Suprapubic skin (tissue), 4 donors: ENCODE data around the gene AMPD2.

ENCODE experiments used
- EP300 ChIP-seq: sonication (generic); formaldehyde crosslinking; IDR thresholded peaks from one replicate; pipeline ENCODE4 v1.6.1; 2017; ENCODE audit warnings: antibody characterized with exemption
- POLR2A ChIP-seq, 2 donors: fragments of 450-650 bp; IDR thresholded peaks; one replicate each; pipeline ENCODE4 v1.6.1; 2017; ENCODE audit warnings: antibody characterized with exemption in 2 of 2, mild to moderate bottlenecking in 2 of 2, moderate library complexity in 2 of 2
- POLR2AphosphoS5 ChIP-seq, 3 donors: sonication (generic); formaldehyde crosslinking; IDR thresholded peaks; one replicate each; pipeline ENCODE4 v1.6.1; 2017; ENCODE audit warnings: antibody characterized with exemption in 3 of 3
- TF ChIP-seq, protein P1 (sequence below), 2 donors: fragments of 200-600 bp in 1 of 2; fragments of 450-650 bp in 1 of 2; sonication (generic) in 1 of 2; IDR thresholded peaks; one replicate each; pipeline ENCODE4 v1.5.1; 2016 to 2019; ENCODE audit warnings: antibody characterized with exemption in 2 of 2, mild to moderate bottlenecking in 1 of 2, moderate library complexity in 1 of 2

DNA sequence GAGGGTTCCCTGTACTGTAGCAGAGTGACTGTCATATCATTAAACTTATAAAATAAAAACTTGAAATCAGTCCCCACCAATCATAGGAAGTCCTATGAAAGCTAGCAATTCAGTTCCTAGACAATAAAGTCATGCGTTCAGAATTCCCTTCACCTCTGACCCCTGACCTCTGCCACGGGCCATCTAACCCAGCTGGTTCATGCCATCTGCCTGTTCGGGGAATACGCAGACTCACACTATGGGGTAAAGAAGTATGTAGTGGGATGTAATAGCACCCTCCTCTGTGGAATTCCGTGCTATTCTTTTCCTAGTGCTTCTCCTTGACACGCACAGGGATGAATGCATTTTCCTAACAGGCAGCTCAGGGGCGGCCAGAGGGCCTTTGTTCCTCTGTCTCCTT lies 38.3 kb downstream of the AMPD2 start:
- no peak for TF ChIP-seq EP300
- no peak for TF ChIP-seq POLR2AphosphoS5 (IDR thresholded peaks at IDR 0.05)
- TF ChIP-seq, protein P1, sequence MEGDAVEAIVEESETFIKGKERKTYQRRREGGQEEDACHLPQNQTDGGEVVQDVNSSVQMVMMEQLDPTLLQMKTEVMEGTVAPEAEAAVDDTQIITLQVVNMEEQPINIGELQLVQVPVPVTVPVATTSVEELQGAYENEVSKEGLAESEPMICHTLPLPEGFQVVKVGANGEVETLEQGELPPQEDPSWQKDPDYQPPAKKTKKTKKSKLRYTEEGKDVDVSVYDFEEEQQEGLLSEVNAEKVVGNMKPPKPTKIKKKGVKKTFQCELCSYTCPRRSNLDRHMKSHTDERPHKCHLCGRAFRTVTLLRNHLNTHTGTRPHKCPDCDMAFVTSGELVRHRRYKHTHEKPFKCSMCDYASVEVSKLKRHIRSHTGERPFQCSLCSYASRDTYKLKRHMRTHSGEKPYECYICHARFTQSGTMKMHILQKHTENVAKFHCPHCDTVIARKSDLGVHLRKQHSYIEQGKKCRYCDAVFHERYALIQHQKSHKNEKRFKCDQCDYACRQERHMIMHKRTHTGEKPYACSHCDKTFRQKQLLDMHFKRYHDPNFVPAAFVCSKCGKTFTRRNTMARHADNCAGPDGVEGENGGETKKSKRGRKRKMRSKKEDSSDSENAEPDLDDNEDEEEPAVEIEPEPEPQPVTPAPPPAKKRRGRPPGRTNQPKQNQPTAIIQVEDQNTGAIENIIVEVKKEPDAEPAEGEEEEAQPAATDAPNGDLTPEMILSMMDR (IDR thresholded peaks at IDR 0.05), result no peak
- TF ChIP-seq POLR2A (IDR thresholded peaks at IDR 0.05), result no peak
